Hippocampal formation (tissue), 2 donors: Measurements from ENCODE around the gene GALNT13.
"Not testable (repeated sequence)": the region's sequence is repeated elsewhere in the genome, so short reads cannot be mapped to it uniquely, and the experiment has no call there.

Experiments
- DNase-seq, 2 donors: peaks; one replicate each; lab custom pipeline; 2025; lab: John Stamatoyannopoulos, UW

GALNT13 gene

GRCh38 chr2:154422251-154422650, 550.5 kb downstream of the GALNT13 start:
- no peak for DNase-seq

- DNase-seq: no peak
Measured at GRCh38 chr2:154425994-154426393, 554.3 kb downstream of the GALNT13 start.

- DNase-seq: no peak
Measured at GRCh38 chr2:154427453-154427852, 555.7 kb downstream of the GALNT13 start.

- DNase-seq: no peak
Measured at GRCh38 chr2:154428022-154428421, 556.3 kb downstream of the GALNT13 start.

- no peak for DNase-seq
Measured at GRCh38 chr2:154433010-154433409, 561.3 kb downstream of the GALNT13 start.

- DNase-seq: no peak
Measured at GRCh38 chr2:154437104-154437503, 565.4 kb downstream of the GALNT13 start.

GRCh38 chr2:154439156-154439555, 567.4 kb downstream of the GALNT13 start:
- DNase-seq: no peak

GRCh38 chr2:154443919-154444318, 572.2 kb downstream of the GALNT13 start:
- DNase-seq: no peak

- DNase-seq: no peak
Measured at GRCh38 chr2:154446324-154446723, 574.6 kb downstream of the GALNT13 start.

GRCh38 chr2:154447727-154448418, 576.2 kb downstream of the GALNT13 start:
- no peak for DNase-seq

- no peak for DNase-seq
Measured at GRCh38 chr2:154449951-154450658, 578.4 kb downstream of the GALNT13 start.

- DNase-seq: no peak
Measured at GRCh38 chr2:154452471-154452870, 580.7 kb downstream of the GALNT13 start.

- DNase-seq: no peak
Measured at GRCh38 chr2:154452906-154453493, 581.3 kb downstream of the GALNT13 start.

- no peak for DNase-seq
Measured at GRCh38 chr2:154455166-154455565, 583.4 kb downstream of the GALNT13 start.

- DNase-seq: no peak
Measured at GRCh38 chr2:154455866-154456265, 584.1 kb downstream of the GALNT13 start.

GRCh38 chr2:154457286-154457685, 585.6 kb downstream of the GALNT13 start:
- no peak for DNase-seq

GRCh38 chr2:154459286-154459685, 587.6 kb downstream of the GALNT13 start:
- DNase-seq: no peak

- no peak for DNase-seq
Measured at GRCh38 chr2:154462634-154463033, 590.9 kb downstream of the GALNT13 start.

GRCh38 chr2:154466226-154466625, 594.5 kb downstream of the GALNT13 start:
- no peak for DNase-seq

- no peak for DNase-seq
Measured at GRCh38 chr2:154470376-154470775, 598.7 kb downstream of the GALNT13 start.

- DNase-seq: not testable (repeated sequence)
Measured at GRCh38 chr2:154471492-154471891, 599.8 kb downstream of the GALNT13 start.

- DNase-seq: no peak
Measured at GRCh38 chr2:154477319-154477718, 605.6 kb downstream of the GALNT13 start.

GRCh38 chr2:154480521-154480920, 608.8 kb downstream of the GALNT13 start:
- DNase-seq: no peak
